Fibroblast of mammary gland (primary cell): ENCODE results near the gene ACAA2.

Experiments
- DNase-seq: peaks from one replicate; pipeline ENCODE4 v3.0.0-alpha.2; 2010; ENCODE audit warnings: low read depth
- H3K4me3 ChIP-seq: 2 replicates; pipeline ENCODE4 v1.5.1; 2011; ENCODE audit warnings: low read depth, mild to moderate bottlenecking, low read length, moderate library complexity; ENCODE audit not compliant: control insufficient read depth
- TF ChIP-seq, protein P1 (sequence below): conservative IDR thresholded peaks from 2 replicates; pipeline ENCODE4 v1.5.1; 2011; ENCODE audit warnings: low read depth, low read length, inconsistent platforms; ENCODE audit not compliant: control insufficient read depth, insufficient read depth

Gene ACAA2

DNA sequence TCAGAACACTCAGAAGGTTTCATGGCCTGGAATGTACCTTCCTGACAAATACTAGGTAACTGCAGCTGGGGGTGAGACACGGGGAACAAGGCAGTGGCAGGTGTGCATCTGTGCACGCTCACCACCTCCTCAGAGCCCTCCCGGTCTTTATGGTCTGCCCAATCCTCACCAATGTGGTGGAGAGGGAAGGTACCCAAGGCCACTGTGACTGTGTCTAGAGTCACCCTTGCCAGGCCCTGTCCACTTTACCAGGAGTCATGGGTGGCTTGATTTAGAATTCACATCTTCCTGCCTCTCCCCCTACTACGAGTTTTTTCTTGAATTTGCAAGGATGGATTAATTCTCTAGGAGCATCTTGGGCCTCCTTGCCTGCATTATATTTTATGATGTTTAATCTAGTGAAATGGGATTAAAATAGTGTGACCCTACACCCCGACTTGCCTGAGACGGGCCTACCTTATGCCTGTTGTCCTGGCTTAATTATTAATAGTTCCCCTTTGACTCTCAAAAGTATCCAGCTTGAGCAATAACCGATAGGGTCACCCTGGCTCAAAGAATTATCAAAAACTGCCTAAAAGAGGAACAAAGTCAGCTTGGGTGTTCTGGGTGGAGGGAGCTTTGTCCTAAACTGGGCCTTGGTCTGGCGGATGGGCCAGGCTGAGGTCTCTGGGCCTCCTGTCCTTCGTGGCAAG lies 56.5 kb downstream of the ACAA2 start:
- DNase-seq, result no peak
- no peak overlapping the region for H3K4me3 ChIP-seq
- TF ChIP-seq, protein P1, sequence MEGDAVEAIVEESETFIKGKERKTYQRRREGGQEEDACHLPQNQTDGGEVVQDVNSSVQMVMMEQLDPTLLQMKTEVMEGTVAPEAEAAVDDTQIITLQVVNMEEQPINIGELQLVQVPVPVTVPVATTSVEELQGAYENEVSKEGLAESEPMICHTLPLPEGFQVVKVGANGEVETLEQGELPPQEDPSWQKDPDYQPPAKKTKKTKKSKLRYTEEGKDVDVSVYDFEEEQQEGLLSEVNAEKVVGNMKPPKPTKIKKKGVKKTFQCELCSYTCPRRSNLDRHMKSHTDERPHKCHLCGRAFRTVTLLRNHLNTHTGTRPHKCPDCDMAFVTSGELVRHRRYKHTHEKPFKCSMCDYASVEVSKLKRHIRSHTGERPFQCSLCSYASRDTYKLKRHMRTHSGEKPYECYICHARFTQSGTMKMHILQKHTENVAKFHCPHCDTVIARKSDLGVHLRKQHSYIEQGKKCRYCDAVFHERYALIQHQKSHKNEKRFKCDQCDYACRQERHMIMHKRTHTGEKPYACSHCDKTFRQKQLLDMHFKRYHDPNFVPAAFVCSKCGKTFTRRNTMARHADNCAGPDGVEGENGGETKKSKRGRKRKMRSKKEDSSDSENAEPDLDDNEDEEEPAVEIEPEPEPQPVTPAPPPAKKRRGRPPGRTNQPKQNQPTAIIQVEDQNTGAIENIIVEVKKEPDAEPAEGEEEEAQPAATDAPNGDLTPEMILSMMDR, result no peak

DNA sequence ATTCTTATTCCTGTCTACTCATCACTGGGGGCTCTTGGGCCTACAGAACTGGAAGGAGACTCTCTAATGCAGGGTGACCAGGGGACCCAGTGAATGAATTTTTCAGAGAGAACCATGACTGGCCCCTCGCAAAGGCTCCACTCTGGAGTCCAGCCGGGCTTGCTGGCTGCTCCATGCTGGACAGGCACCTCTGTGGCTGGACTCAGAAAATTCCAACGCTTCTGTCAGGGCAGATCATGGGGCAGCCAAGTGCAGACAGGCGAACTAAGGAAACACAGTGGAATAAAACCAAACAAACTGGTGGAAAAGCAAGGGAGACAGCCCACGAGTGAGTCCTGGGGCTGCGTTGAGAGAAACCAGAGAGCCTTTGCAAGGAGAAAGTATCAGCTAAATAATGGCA lies 57.2 kb downstream of the ACAA2 start:
- TF ChIP-seq, protein P1, result no peak
- no peak for DNase-seq
- no peak overlapping the region for H3K4me3 ChIP-seq

DNA sequence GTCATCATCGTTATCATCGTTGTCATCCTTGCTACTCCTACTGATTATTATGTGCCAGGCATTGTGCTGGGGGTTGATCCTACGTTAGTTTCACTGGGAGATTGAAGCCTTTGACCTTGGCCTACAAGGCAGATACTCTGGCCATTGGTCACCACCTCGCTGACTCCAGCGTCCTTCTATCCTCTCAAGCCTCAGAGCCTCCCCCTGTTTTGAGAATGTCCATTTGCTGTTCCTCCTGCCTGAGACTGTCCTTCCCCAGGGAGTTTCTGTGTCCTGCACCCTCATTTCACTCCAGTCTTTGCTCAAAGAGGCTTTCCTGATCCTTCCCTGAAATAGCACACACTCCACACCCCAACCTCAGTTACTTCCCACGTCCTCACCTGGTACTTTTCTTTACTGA lies 57.8 kb downstream of the ACAA2 start:
- no peak for DNase-seq
- H3K4me3 ChIP-seq, result no peak overlapping the region
- TF ChIP-seq, protein P1, result no peak

DNA sequence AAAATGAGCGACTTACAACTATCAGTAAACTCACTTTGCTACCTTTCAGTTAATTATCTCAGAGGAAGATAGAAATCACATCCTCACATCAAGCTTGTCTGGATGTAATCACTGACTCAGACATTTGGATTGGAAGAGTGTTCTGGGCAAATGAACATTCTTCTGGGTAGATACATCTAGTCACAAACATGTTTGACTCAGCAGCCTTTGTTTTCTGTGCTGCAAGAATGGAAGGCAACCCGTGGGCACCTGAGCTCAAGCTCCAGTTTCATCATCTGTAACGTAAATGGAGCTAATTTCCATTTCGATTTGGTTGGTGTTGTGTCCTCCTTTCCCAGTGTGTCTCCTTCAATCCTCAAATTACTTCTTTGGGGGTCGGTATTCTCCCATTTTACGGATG lies 58.5 kb downstream of the ACAA2 start:
- no peak overlapping the region for H3K4me3 ChIP-seq
- TF ChIP-seq, protein P1, result no peak
- peak; percentile 31 for DNase-seq

DNA sequence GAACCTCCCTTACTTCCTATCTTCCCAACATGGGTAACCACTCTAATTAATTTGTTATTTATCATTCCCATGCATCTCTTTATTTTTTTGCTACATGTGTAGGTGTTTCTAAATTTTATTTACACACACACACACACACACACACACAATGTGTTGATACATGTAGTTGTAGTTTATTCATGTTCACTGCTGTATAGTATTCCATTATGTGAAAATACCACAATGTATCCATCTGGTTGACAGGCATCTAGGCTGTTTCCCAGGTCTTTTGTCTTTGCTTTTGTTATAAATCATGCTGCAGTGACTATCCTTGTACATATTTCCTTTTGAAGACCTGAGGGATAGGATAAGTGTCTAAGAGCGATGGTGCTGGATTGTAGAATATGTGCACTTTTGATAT lies 59.7 kb downstream of the ACAA2 start:
- DNase-seq, result no peak
- no peak overlapping the region for H3K4me3 ChIP-seq
- TF ChIP-seq, protein P1, result no peak

DNA sequence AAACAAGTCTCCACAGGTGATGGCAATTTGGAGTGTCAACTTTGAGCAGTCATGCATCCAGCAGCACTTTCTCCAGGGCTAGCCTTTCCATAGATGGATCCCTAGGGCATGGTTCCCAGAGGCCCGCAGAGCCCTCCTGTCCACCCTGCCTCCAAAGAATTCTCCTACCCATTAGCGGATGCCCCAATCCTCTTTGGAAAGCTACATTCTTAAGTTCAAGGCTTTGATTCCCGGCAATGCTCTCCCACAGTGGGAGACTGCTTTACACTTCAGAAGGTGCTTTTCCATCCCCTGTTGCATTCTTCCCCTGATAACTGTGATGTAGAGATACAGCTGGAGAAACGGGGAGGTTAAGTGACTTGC lies 61.3 kb downstream of the ACAA2 start:
- DNase-seq, result no peak
- TF ChIP-seq, protein P1, result no peak
- H3K4me3 ChIP-seq, result no peak overlapping the region
